Peyer's patch (tissue), 4 donors: ENCODE results near the gene PIK3C2G.

ENCODE experiments used
- CTCF ChIP-seq, 6 experiments: fragments of 450-650 bp in 4 of 6; fragments of 200-600 bp in 2 of 6; sonication (generic) in 1 of 6; IDR thresholded peaks; one replicate each; pipeline ENCODE4 v1.5.1; 2017 to 2019; ENCODE audit warnings: antibody characterized with exemption in 6 of 6, mild to moderate bottlenecking in 3 of 6, moderate library complexity in 1 of 6
- POLR2A ChIP-seq, 2 donors: fragments of 450-650 bp; IDR thresholded peaks; one replicate each; pipeline ENCODE4 v1.5.1; 2017; ENCODE audit warnings: antibody characterized with exemption in 2 of 2, mild to moderate bottlenecking in 2 of 2, moderate library complexity in 2 of 2

DNA sequence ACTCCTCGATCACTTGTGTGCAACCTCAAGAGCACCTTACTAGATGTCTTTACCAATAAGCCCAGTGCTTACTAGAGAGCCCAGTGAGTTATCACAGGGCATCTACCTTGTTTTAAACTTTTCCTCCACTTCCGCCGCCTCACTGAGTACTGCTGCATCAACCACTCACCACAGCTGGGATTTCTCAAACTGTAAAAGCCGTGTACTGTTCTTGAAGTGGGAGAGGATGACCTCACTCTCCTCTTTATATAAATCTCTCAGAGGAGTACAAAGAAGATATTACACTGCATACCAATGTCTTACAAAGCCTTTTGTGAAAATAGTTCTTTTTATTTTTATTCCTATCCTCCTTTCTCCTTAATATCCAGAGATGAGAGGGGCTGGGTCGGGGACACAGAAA is 382.4 kb downstream of the PIK3C2G start:
- no peak for TF ChIP-seq CTCF (IDR thresholded peaks at IDR 0.05)
- no peak for TF ChIP-seq POLR2A (IDR thresholded peaks at IDR 0.05)
